WTC11 (cell line): ENCODE data around the gene ST3GAL6.

Source experiments
- ARID4B ChIP-seq: sonication (generic); formaldehyde crosslinking; IDR thresholded peaks from 2 replicates; pipeline ENCODE4 v1.8.0; 2023; ENCODE audit warnings: missing genetic modification reagents, mild to moderate bottlenecking, borderline replicate concordance
- ATF2 ChIP-seq: sonication (generic); formaldehyde crosslinking; IDR thresholded peaks from 2 replicates; pipeline ENCODE4 v1.8.1; 2022; ENCODE audit warnings: low read depth, missing genetic modification reagents, borderline replicate concordance
- ATF3 ChIP-seq: sonication (generic); formaldehyde crosslinking; conservative IDR thresholded peaks from 2 replicates; pipeline ENCODE4 v1.8.1; 2022; ENCODE audit warnings: mild to moderate bottlenecking, missing genetic modification reagents
- ATF6 ChIP-seq: sonication (generic); formaldehyde crosslinking; IDR thresholded peaks from 2 replicates; pipeline ENCODE4 v1.8.1; 2023; ENCODE audit warnings: mild to moderate bottlenecking, missing genetic modification reagents
- CBFB ChIP-seq: sonication (generic); formaldehyde crosslinking; IDR thresholded peaks from 2 replicates; pipeline ENCODE4 v1.8.1; 2022; ENCODE audit warnings: mild to moderate bottlenecking, low read depth, missing genetic modification reagents
- CTCF ChIP-seq: fragments of 200-600 bp; IDR thresholded peaks from 2 replicates; pipeline ENCODE4 v1.8.0; 2022; ENCODE audit warnings: antibody characterized with exemption
- ETV6 ChIP-seq: sonication (generic); formaldehyde crosslinking; IDR thresholded peaks from 2 replicates; pipeline ENCODE4 v1.8.1; 2022; ENCODE audit warnings: mild to moderate bottlenecking, missing genetic modification reagents
- FOXK1 ChIP-seq: sonication (generic); formaldehyde crosslinking; IDR thresholded peaks from 2 replicates; pipeline ENCODE4 v1.8.0; 2022; ENCODE audit warnings: mild to moderate bottlenecking, moderate library complexity, missing genetic modification reagents
- FOXP4 ChIP-seq: sonication (generic); formaldehyde crosslinking; IDR thresholded peaks from 2 replicates; pipeline ENCODE4 v1.8.0; 2022; ENCODE audit warnings: mild to moderate bottlenecking, missing genetic modification reagents
- HMGA2 ChIP-seq: fragments of 250-450 bp; sonication (Bioruptor Pico); IDR thresholded peaks from 2 replicates; pipeline ENCODE4 v1.4.0; 2021; ENCODE audit warnings: mild to moderate bottlenecking, moderate library complexity
- JAZF1 ChIP-seq: fragments of 250-450 bp; sonication (Bioruptor Pico); IDR thresholded peaks from 2 replicates; pipeline ENCODE4 v1.9.0; 2021; ENCODE audit warnings: moderate library complexity, mild to moderate bottlenecking, inconsistent platforms
- ZNF219 ChIP-seq: sonication (generic); formaldehyde crosslinking; IDR thresholded peaks from 2 replicates; pipeline ENCODE4 v1.8.0; 2023; ENCODE audit warnings: missing genetic modification reagents, mild to moderate bottlenecking, borderline replicate concordance
- ZNF232 ChIP-seq: sonication (generic); formaldehyde crosslinking; IDR thresholded peaks from 2 replicates; pipeline ENCODE4 v1.8.0; 2022; ENCODE audit warnings: mild to moderate bottlenecking, missing genetic modification reagents

GRCh38 chr3:98735761-98736269 is 27.3 kb upstream of the ST3GAL6 start:
- TF ChIP-seq ARID4B (no peak), CBFB (CRISPR knock-in tag) (no peak), FOXP4 (CRISPR knock-in tag) (no peak), CTCF (no peak), HMGA2 (CRISPR knock-in tag) (no peak), FOXK1 (CRISPR knock-in tag) (no peak), ETV6 (CRISPR knock-in tag) (no peak), ZNF232 (CRISPR knock-in tag) (no peak), ATF3 (no peak), ATF6 (no peak), ZNF219 (CRISPR knock-in tag) (no peak), JAZF1 (CRISPR knock-in tag) (no peak), ATF2 (CRISPR knock-in tag) (no peak)
